Measurements from ENCODE around the gene DHX36.

DHX36 gene

GRCh38 chr3:154223519-154223918, 100.8 kb downstream of the DHX36 start:
- no peak for DNase-seq
